ES-I3 (cell line): ENCODE data around the gene DRAM1.
"Not testable (repeated sequence)": the region's sequence is repeated elsewhere in the genome, so short reads cannot be mapped to it uniquely, and the experiment has no call there.

ENCODE experiments used
- H3K36me3 ChIP-seq: 2 replicates; pipeline ENCODE4 v1.6.1; 2013; ENCODE audit warnings: mild to moderate bottlenecking, low read length, control low read depth, moderate library complexity; ENCODE audit not compliant: insufficient read depth
- H3K4me1 ChIP-seq: 2 replicates; pipeline ENCODE4 v1.6.1; 2013; ENCODE audit warnings: mild to moderate bottlenecking, control low read depth, low read length; ENCODE audit not compliant: insufficient read depth
- H3K9ac ChIP-seq: 2 replicates; pipeline ENCODE4 v1.6.1; 2013; ENCODE audit warnings: low read depth, mild to moderate bottlenecking, low read length, moderate library complexity
- H3K9me3 ChIP-seq: 2 replicates; pipeline ENCODE4 v1.6.1; 2013; ENCODE audit warnings: mild to moderate bottlenecking, low read length, moderate library complexity; ENCODE audit not compliant: control insufficient read depth, insufficient read depth

Gene DRAM1

GRCh38 chr12:101854747-101855146 lies 22.6 kb upstream of the DRAM1 start:
- H3K9me3 ChIP-seq, result no peaks in the 10 kb centered on the region
- no peak overlapping the region for H3K9ac ChIP-seq
- H3K36me3 ChIP-seq, result no peaks in the 10 kb centered on the region
- H3K4me1 ChIP-seq, result no peaks in the 10 kb centered on the region

GRCh38 chr12:101855364-101855884 lies 22.0 kb upstream of the DRAM1 start:
- Histone ChIP-seq H3K4me1 (no peaks in the 10 kb centered on the region), H3K36me3 (no peaks in the 10 kb centered on the region), H3K9ac (no peak overlapping the region), H3K9me3 (no peaks in the 10 kb centered on the region)

- Histone ChIP-seq H3K9ac (no peak overlapping the region), H3K9me3 (no peaks in the 10 kb centered on the region), H3K36me3 (no peaks in the 10 kb centered on the region), H3K4me1 (no peaks in the 10 kb centered on the region)
Observed at GRCh38 chr12:101855976-101856375, 21.4 kb upstream of the DRAM1 start.

- H3K36me3 ChIP-seq, H3K4me1 ChIP-seq, H3K9me3 ChIP-seq, H3K9ac ChIP-seq: not testable (repeated sequence)
Observed at GRCh38 chr12:101856614-101857013, 20.8 kb upstream of the DRAM1 start.

- no peaks in the 10 kb centered on the region for H3K36me3 ChIP-seq
- no peaks in the 10 kb centered on the region for H3K9me3 ChIP-seq
- H3K9ac ChIP-seq, result no peak overlapping the region
- no peaks in the 10 kb centered on the region for H3K4me1 ChIP-seq
Observed at GRCh38 chr12:101857043-101857558, 20.3 kb upstream of the DRAM1 start.

GRCh38 chr12:101858361-101858760 lies 19.0 kb upstream of the DRAM1 start:
- Histone ChIP-seq H3K4me1 (no peaks in the 10 kb centered on the region), H3K9me3 (no peaks in the 10 kb centered on the region), H3K9ac (no peak overlapping the region), H3K36me3 (no peaks in the 10 kb centered on the region)

- H3K9me3 ChIP-seq, result no peaks in the 10 kb centered on the region
- H3K4me1 ChIP-seq, result no peaks in the 10 kb centered on the region
- no peak overlapping the region for H3K9ac ChIP-seq
- no peaks in the 10 kb centered on the region for H3K36me3 ChIP-seq
Observed at GRCh38 chr12:101859664-101860607, 17.4 kb upstream of the DRAM1 start.

GRCh38 chr12:101861688-101862087 lies 15.7 kb upstream of the DRAM1 start:
- not testable (repeated sequence) for H3K36me3 ChIP-seq, H3K4me1 ChIP-seq, H3K9me3 ChIP-seq, H3K9ac ChIP-seq

- H3K4me1 ChIP-seq, result no peaks in the 10 kb centered on the region
- H3K9ac ChIP-seq, result no peak overlapping the region
- H3K36me3 ChIP-seq, result no peaks in the 10 kb centered on the region
- no peaks in the 10 kb centered on the region for H3K9me3 ChIP-seq
Observed at GRCh38 chr12:101862245-101862644, 15.1 kb upstream of the DRAM1 start.

GRCh38 chr12:101863981-101864380 lies 13.4 kb upstream of the DRAM1 start:
- no peaks in the 10 kb centered on the region for H3K36me3 ChIP-seq
- no peaks in the 10 kb centered on the region for H3K4me1 ChIP-seq
- no peak overlapping the region for H3K9ac ChIP-seq
- no peaks in the 10 kb centered on the region for H3K9me3 ChIP-seq

GRCh38 chr12:101866615-101867373 lies 10.6 kb upstream of the DRAM1 start:
- no peaks in the 10 kb centered on the region for H3K4me1 ChIP-seq
- no peaks in the 10 kb centered on the region for H3K36me3 ChIP-seq
- no peaks in the 10 kb centered on the region for H3K9me3 ChIP-seq
- no peak overlapping the region for H3K9ac ChIP-seq

- not testable (repeated sequence) for H3K36me3 ChIP-seq, H3K4me1 ChIP-seq, H3K9me3 ChIP-seq, H3K9ac ChIP-seq
Observed at GRCh38 chr12:101867619-101868018, 9.8 kb upstream of the DRAM1 start.

GRCh38 chr12:101870925-101871324 lies 6.5 kb upstream of the DRAM1 start:
- Histone ChIP-seq H3K9ac (no peak overlapping the region), H3K9me3 (no peaks in the 10 kb centered on the region), H3K36me3 (no peaks in the 10 kb centered on the region), H3K4me1 (no peaks in the 10 kb centered on the region)

GRCh38 chr12:101875162-101875561 lies 2.2 kb upstream of the DRAM1 start:
- Histone ChIP-seq H3K9ac (no peak overlapping the region), H3K9me3 (no peaks in the 10 kb centered on the region), H3K36me3 (no peaks in the 10 kb centered on the region), H3K4me1 (no peaks in the 10 kb centered on the region)
